Fibroblast of skin of right biceps (primary cell): Measurements from ENCODE around the gene CIRBP.
"Not testable (repeated sequence)": the region's sequence is repeated elsewhere in the genome, so short reads cannot be mapped to it uniquely, and the experiment has no call there.

Experiments
- DNase-seq: peaks from one replicate; pipeline ENCODE4 v3.0.0-alpha.2; 2013

The CIRBP gene

GRCh38 chr19:1293782-1294604, 24.9 kb downstream of the CIRBP start:
- DNase-seq: no peak

- DNase-seq: no peak
Observed at GRCh38 chr19:1294688-1295087, 25.6 kb downstream of the CIRBP start.

GRCh38 chr19:1295169-1296012, 26.3 kb downstream of the CIRBP start:
- DNase-seq: no peak

- no peak for DNase-seq
Observed at GRCh38 chr19:1296078-1296477, 26.9 kb downstream of the CIRBP start.

- no peak for DNase-seq
Observed at GRCh38 chr19:1296575-1297271, 27.6 kb downstream of the CIRBP start.

- DNase-seq: no peak
Observed at GRCh38 chr19:1298235-1298634, 29.1 kb downstream of the CIRBP start.

GRCh38 chr19:1299801-1300200, 30.7 kb downstream of the CIRBP start:
- DNase-seq: no peak

GRCh38 chr19:1300744-1301490, 31.8 kb downstream of the CIRBP start:
- no peak for DNase-seq

- no peak for DNase-seq
Observed at GRCh38 chr19:1302533-1303239, 33.6 kb downstream of the CIRBP start.

- no peak for DNase-seq
Observed at GRCh38 chr19:1304197-1304924, 35.2 kb downstream of the CIRBP start.

- not testable (repeated sequence) for DNase-seq
Observed at GRCh38 chr19:1305354-1305753, 36.2 kb downstream of the CIRBP start.

- DNase-seq: no peak
Observed at GRCh38 chr19:1307320-1307719, 38.2 kb downstream of the CIRBP start.

- DNase-seq: no peak
Observed at GRCh38 chr19:1307755-1308303, 38.7 kb downstream of the CIRBP start.

GRCh38 chr19:1308718-1309117, 39.6 kb downstream of the CIRBP start:
- DNase-seq: no peak

GRCh38 chr19:1309977-1310852, 41.1 kb downstream of the CIRBP start:
- no peak for DNase-seq

- DNase-seq: no peak
Observed at GRCh38 chr19:1310853-1311180, 41.7 kb downstream of the CIRBP start.

- DNase-seq: no peak
Observed at GRCh38 chr19:1311543-1312091, 42.5 kb downstream of the CIRBP start.

- DNase-seq: peak; percentile 53
Observed at GRCh38 chr19:1312767-1313694, 43.9 kb downstream of the CIRBP start.
